Loucy (cell line): ENCODE data around the gene MRPL20.

Experiments
- EZH2phosphoT487 ChIP-seq: fragments of 200-600 bp; IDR thresholded peaks from 2 replicates; pipeline ENCODE4 v1.6.1; 2018; ENCODE audit warnings: antibody characterized with exemption, mild to moderate bottlenecking, moderate library complexity, borderline replicate concordance
- TF ChIP-seq, protein P1 (sequence below): fragments of 200-600 bp; sonication (generic); conservative IDR thresholded peaks from 2 replicates; pipeline ENCODE4 v1.5.1; 2014; ENCODE audit warnings: mild to moderate bottlenecking, antibody characterized with exemption, low read length

- TF ChIP-seq, protein P1, sequence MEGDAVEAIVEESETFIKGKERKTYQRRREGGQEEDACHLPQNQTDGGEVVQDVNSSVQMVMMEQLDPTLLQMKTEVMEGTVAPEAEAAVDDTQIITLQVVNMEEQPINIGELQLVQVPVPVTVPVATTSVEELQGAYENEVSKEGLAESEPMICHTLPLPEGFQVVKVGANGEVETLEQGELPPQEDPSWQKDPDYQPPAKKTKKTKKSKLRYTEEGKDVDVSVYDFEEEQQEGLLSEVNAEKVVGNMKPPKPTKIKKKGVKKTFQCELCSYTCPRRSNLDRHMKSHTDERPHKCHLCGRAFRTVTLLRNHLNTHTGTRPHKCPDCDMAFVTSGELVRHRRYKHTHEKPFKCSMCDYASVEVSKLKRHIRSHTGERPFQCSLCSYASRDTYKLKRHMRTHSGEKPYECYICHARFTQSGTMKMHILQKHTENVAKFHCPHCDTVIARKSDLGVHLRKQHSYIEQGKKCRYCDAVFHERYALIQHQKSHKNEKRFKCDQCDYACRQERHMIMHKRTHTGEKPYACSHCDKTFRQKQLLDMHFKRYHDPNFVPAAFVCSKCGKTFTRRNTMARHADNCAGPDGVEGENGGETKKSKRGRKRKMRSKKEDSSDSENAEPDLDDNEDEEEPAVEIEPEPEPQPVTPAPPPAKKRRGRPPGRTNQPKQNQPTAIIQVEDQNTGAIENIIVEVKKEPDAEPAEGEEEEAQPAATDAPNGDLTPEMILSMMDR: no peak
- TF ChIP-seq EZH2phosphoT487: no peak
Observed at GRCh38 chr1:1401457-1402010, 5.6 kb downstream of the MRPL20 start.
